ENCODE data around the gene FOCAD.

DNA sequence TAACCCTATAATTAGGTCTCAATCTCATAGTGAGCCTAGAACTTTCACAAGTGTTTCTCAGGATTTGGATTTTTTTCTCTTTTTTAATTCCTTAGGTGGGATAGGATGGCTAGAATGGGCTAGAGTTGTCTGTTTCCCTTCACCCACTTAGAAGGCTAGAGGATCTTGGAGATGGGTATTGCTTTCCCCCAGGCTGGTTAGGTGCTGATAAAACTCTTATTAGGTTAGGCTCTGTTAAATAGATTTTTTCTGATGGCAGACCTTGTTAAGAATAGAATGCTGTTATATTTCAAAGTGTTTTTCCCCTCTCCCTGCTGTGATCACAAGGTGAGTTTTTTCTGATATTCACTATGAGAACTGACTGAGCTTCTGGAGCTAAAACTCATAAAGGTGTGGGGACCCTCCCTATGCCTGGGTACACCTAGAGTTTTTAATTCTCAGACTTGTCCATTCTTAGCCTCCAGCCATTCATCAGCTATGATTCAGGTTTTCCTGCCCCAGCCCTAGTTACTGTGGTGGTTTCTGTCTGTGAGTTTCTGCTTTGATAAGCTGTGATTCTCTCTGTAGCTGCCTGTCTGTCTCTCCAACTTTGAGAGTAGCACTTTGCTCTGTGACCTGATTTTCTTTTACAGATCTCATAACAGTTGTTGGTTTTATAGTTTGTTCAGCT, 215.0 kb downstream of the FOCAD start:
- no peak for TF ChIP-seq EZH2 (IDR thresholded peaks at IDR 0.05; ENCODE audit: insufficient read depth, poor library complexity, severe bottlenecking)
- no peak for TF ChIP-seq EZH2phosphoT487 (IDR thresholded peaks at IDR 0.05; ENCODE audit: insufficient read depth, low read depth)

All from GM23248 (cell line).